HG02970 (cell line): Measurements from ENCODE around the gene LMAN2L.
"Not testable (repeated sequence)": the region's sequence is repeated elsewhere in the genome, so short reads cannot be mapped to it uniquely, and the experiment has no call there.

Source experiments
- ATAC-seq: cut with Tn5 transposase; IDR thresholded peaks from one replicate; pipeline ENCODE4 v1.9.1; 2021; ENCODE audit warnings: mild to moderate bottlenecking, moderate library complexity, moderate number of reproducible peaks; ENCODE audit not compliant: unreplicated experiment, low FRiP score

Gene LMAN2L

DNA sequence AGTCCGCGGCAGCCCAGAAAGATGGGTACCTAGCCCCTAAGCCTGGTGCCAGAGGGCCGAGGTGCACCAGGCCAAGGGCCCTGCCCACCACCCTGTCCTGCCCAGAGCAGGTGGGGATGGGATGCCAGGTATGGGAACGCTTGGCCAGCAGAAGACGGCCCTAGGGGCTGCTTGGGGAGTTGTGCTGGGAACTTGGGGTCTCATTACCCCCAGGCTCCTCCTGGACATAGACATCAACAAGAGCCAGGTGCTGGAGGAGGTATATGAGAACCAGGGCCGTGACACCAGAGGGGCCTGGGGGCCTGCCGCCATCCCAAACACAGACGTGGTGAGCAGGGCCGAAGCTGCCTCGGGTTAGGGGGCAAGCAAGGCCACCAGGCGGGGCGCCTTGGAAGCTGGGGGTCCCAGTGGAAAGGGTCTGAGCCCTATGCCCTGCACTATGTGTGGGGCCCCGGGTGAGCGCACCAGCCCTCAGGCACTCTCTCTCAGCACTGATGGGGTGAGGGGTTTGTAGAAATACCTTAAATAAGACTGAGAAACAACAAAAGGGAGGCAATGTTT, 50.4 kb downstream of the LMAN2L start:
- ATAC-seq: no peak

- no peak for ATAC-seq
Measured at GRCh38 chr2:96688649-96689430, 51.0 kb downstream of the LMAN2L start.

GRCh38 chr2:96687711-96688640, 51.9 kb downstream of the LMAN2L start:
- ATAC-seq: no peak

- ATAC-seq: no peak
Measured at GRCh38 chr2:96687266-96687665, 52.6 kb downstream of the LMAN2L start.

- ATAC-seq: no peak
Measured at GRCh38 chr2:96685577-96686459, 54.0 kb downstream of the LMAN2L start.

GRCh38 chr2:96684883-96685576, 54.8 kb downstream of the LMAN2L start:
- no peak for ATAC-seq

- no peak for ATAC-seq
Measured at GRCh38 chr2:96683972-96684820, 55.7 kb downstream of the LMAN2L start.

- ATAC-seq: no peak
Measured at GRCh38 chr2:96683307-96683706, 56.6 kb downstream of the LMAN2L start.

DNA sequence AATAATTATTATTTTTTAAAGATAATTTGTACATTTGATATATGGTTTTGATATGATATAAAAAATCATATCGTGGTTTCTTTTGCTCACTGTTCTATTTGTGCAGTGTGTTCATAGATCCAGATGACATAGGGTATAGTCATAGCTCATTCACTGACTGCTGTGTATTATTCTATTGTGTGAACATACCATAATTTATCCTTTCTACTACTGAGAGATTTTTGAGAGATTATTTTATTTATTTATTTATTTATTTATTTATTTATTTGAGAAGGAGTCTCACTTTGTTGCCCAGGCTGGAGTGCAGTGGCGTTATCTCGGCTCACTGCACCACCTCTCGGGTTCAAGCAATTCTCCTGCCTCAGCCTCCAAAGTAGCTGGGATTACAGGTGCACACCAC, 58.3 kb downstream of the LMAN2L start:
- no peak for ATAC-seq

DNA sequence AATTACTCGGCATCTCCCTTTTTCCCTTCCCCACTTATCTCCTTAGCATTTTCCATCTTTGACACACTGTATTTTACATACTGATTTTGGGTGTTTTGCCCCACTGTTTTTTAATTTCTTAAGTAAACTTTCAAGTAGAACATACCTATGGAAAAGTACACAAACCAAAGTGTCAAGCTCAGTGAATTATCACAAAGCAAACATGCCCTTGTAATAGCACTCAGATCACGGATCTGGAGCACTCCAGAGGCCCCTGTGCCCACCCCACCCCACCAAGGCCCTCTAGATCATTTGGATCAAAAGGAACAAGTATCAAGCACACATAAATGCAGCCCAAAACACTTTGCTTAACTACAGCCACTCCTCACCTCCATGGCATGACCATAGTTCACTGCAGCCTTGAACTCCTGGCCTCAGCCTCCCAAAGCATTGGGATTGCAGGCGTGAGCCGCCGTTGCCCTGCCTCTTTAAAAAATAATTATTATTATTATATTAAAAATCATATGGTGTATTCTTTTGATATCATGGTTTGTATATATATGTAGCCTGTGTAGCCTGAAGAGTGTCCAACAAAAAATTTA, 59.2 kb downstream of the LMAN2L start:
- no peak for ATAC-seq

DNA sequence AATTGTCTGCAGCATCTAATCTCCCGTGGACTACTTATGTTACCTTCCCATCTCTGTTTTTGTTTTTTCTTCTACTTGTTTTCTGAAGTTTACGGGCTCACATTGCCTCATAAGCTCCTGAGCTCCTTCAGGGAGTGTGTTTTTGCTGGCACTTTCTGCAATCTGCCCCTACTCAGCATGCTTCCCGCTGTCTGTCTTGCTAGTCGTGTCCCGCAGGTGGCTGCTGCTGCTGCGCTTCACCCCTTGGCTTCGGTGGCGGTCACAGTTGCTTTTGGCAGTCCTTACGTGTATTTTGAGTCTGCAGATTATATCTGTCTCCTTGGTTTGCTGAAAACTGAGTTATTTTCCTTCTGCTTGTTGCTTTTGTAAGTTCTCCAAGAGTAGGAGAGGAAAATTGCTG, 60.0 kb downstream of the LMAN2L start:
- ATAC-seq: no peak

DNA sequence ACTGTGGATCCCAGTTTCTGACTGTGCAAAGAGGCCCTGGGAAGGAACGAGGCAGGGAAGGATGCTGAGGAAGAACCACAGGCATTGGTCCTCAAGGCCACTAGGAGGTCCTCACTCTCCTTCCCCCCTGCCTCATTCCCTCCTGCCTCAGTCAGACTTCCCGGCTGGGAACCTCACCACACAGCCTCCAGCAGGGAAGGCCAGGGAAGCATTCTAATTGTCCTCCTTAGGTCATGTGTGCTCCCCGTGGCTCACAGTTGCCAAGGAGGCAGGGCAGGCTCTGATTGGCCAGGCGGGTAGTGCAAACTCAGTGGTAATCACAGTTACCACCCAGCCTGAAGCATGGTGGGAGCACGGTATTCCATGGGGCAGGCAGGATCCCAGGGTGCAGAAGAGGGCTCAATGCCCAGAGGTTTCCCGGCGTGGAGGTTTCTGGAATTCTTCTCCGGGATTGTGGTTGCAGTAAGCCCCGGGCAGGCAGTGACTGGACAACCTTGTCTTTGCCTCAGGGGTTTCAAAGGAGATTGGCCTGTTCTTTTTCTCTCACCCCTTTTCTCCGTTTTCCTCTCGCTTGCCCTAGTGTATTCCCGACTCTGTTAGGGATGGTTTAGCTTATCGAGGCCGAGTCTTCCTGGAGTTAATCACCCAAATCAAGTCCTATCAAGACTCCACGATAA, 70.2 kb downstream of the LMAN2L start:
- no peak for ATAC-seq

- ATAC-seq: no peak
Measured at GRCh38 chr2:96668771-96669170, 71.1 kb downstream of the LMAN2L start.

GRCh38 chr2:96665717-96666116, 74.1 kb downstream of the LMAN2L start:
- not testable (repeated sequence) for ATAC-seq

DNA sequence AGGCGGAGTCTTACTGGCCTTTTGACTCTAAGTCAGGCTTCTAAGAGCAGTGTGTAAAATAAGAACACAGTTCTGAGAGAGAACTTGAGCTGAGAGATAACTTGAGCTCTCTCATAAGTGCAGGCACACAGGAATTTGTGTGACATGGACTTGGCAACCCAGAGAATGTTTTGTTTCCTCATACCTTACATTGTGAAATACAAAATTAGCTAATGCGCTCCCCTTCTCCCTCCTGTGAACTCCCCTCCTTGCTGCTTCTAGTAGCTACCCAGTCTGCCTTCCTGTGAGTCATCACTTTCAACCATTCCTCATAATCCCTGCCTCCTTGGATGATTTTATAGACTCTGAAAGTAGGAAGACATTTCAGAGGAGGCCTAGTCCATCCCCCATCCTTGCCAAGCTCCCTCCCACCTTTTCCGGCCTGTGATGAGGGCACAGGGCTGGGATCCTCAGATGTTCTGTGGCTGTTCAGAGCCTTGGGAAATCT, 74.7 kb downstream of the LMAN2L start:
- ATAC-seq: no peak

DNA sequence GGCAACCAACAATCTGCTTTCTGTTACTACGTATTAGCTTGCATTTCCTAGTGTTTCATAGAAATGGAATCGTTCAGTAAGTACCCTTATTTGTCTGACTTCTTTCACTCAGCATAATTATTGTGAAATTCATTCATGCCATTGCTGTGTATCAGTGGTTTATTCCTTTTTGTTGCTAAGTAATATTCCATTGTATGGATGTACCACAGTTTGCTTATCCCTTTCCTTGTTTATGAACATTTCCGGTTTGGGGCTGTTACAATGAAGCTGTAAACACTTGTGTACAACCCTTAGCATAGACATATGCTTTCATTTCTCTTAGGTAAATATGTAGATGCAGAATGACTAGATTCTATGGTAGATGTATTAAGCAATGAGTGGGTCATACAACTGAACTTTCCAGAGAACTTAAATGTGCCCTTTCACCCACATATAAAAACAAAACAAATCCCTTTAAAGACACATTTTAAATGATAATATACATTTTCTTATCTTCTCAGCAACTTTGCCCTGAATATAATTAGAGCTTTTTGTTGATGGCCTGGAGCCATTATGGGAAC, 75.4 kb downstream of the LMAN2L start:
- ATAC-seq: no peak

DNA sequence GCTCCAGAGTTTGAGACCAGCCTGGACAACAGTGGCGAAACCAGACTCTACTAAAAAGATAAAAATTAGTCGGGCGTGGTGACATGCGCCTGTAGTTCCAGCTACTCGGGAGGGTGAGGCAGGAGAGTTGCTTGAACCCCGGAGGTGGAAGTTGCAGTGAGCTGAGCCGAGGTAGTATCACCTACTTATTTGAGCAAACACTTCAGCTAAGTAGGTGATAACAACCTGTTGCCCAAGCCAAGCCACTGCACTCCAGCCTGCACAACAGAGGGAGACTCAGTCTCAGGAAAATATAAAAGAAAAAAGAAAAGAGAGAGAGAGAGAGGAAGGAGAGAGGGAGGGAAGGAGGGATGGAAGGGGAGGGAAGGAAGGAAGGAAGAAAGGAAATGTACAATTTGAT, 76.0 kb downstream of the LMAN2L start:
- no peak for ATAC-seq
